GM12878 (cell line): Measurements from ENCODE around the gene CYP2A6. TPM values are rescaled to one million over a fixed set of nuclear protein-coding genes. Genes with fewer than 3 reads are reported as not detected.
"Not testable (repeated sequence)": the region's sequence is repeated elsewhere in the genome, so short reads cannot be mapped to it uniquely, and the experiment has no call there.

Source experiments
- ATAC-seq: fragments of 200-7000 bp; cut with Tn5 transposase; 3 replicates; pipeline ENCODE4 v1.9.1; 2020; ENCODE audit warnings: mild to moderate bottlenecking, moderate library complexity
- BruUV-seq: library from RNA; stranded (reverse); fragments of 400-500 nt; replicated peaks from 2 replicates; lab custom pipeline; 2021; lab: Mats Ljungman, UMichigan
- CTCF ChIA-PET: fragments of 300-600 bp; sonication (Branson Sonifier 250); formaldehyde crosslinking; extraction: SDS; loops from one replicate; lab custom pipeline; 2021; ENCODE audit warnings: inconsistent platforms; lab: Yijun Ruan, JAX
- POLR2A ChIA-PET: fragments of 350-600 bp; formaldehyde crosslinking; extraction: SDS; loops from one replicate; lab custom pipeline; 2021; ENCODE audit warnings: inconsistent platforms; lab: Charles Lee
- RAD21 ChIA-PET: fragments of 300-600 bp; sonication (Branson Sonifier 250); formaldehyde crosslinking; loops from one replicate; lab custom pipeline; 2023; ENCODE audit warnings: antibody characterized with exemption; ENCODE audit not compliant: unreplicated experiment; lab: Charles Lee
- SMC1A ChIA-PET: fragments of 300-600 bp; sonication (Branson Sonifier 250); formaldehyde crosslinking; loops from one replicate; lab custom pipeline; 2023; ENCODE audit not compliant: unreplicated experiment, uncharacterized antibody; lab: Charles Lee
- DNase-seq: peaks from one replicate; pipeline ENCODE4 v3.0.0-alpha.2; 2011; ENCODE audit warnings: low read depth, low spot score
- FAIRE-seq: peaks from 3 replicates; lab custom pipeline; 2011; peaks lifted over from hg19 to GRCh38; lab: Jason Lieb, UNC
- H2AFZ ChIP-seq: 2 replicates; pipeline ENCODE4 v1.6.0; 2011; ENCODE audit warnings: low read depth, low read length, control low read depth; ENCODE audit not compliant: control insufficient read depth
- H3K27ac ChIP-seq: 2 replicates; pipeline ENCODE4 v1.5.1; 2011; ENCODE audit warnings: control low read depth; ENCODE audit not compliant: control insufficient read depth, insufficient read depth
- H3K27me3 ChIP-seq, 2 experiments: replicated peaks in 1 of 2; 2 replicates each; pipeline versions ENCODE4 v1.6.0 to v1.6.1; 2011; ENCODE audit warnings: low read length in 1 of 2; ENCODE audit not compliant: control insufficient read depth in 2 of 2, insufficient read depth in 2 of 2
- H3K36me3 ChIP-seq, 2 experiments: 2 replicates each; pipeline ENCODE4 v1.5.1; 2011; ENCODE audit warnings: low read length in 1 of 2; ENCODE audit not compliant: control insufficient read depth in 2 of 2, insufficient read depth in 2 of 2
- H3K4me1 ChIP-seq: 2 replicates; pipeline ENCODE4 v1.6.1; 2011; ENCODE audit warnings: mild to moderate bottlenecking, low read length, moderate library complexity, mixed read lengths; ENCODE audit not compliant: control insufficient read depth, insufficient read depth
- H3K4me2 ChIP-seq: 2 replicates; pipeline ENCODE4 v1.6.0; 2011; ENCODE audit warnings: control low read depth; ENCODE audit not compliant: control insufficient read depth, insufficient read depth
- H3K4me3 ChIP-seq: fragments of 200-600 bp; sonication (generic); 2 replicates; pipeline ENCODE4 v1.5.1; 2016
- H3K79me2 ChIP-seq: 2 replicates; pipeline ENCODE4 v1.6.0; 2011; ENCODE audit warnings: low read length; ENCODE audit not compliant: control insufficient read depth, insufficient read depth
- H3K9ac ChIP-seq: 2 replicates; pipeline ENCODE4 v1.8.0; 2011; ENCODE audit warnings: low read length, control low read depth, mixed read lengths; ENCODE audit not compliant: control insufficient read depth, insufficient read depth
- H3K9me3 ChIP-seq: replicated peaks from 3 replicates; pipeline ENCODE4 v1.5.1; 2011; ENCODE audit warnings: mild to moderate bottlenecking, low read length; ENCODE audit not compliant: control insufficient read depth, insufficient read depth
- H4K20me1 ChIP-seq: 2 replicates; pipeline ENCODE4 v1.6.0; 2011; ENCODE audit not compliant: control insufficient read depth, insufficient read depth
- FOXM1 ChIP-seq: IDR thresholded peaks from 2 replicates; pipeline ENCODE4 v1.6.1; 2012; ENCODE audit warnings: low read depth, mild to moderate bottlenecking, inconsistent platforms, low read length, moderate library complexity
- HDAC2 ChIP-seq: fragments of 200-600 bp; sonication (generic); IDR thresholded peaks from 2 replicates; pipeline ENCODE4 v1.6.1; 2017
- LARP7 ChIP-seq: fragments of 450-650 bp; IDR thresholded peaks from 2 replicates; pipeline ENCODE4 v1.6.1; 2017; ENCODE audit warnings: mild to moderate bottlenecking
- MEF2A ChIP-seq: IDR thresholded peaks from 2 replicates; pipeline ENCODE4 v1.6.1; 2011; ENCODE audit warnings: low read depth, mild to moderate bottlenecking, low read length, moderate library complexity; ENCODE audit not compliant: insufficient read depth
- RBBP5 ChIP-seq: fragments of 200-600 bp; sonication (generic); conservative IDR thresholded peaks from 2 replicates; pipeline ENCODE4 v1.6.1; 2016
- ZNF384 ChIP-seq: IDR thresholded peaks from 2 replicates; pipeline ENCODE4 v1.6.1; 2012; ENCODE audit warnings: low read depth, mild to moderate bottlenecking, low read length, improper control_type of control experiment, borderline replicate concordance
- ZZZ3 ChIP-seq: IDR thresholded peaks from 2 replicates; pipeline ENCODE4 v1.6.1; 2011; ENCODE audit warnings: low read depth; ENCODE audit not compliant: control insufficient read depth, insufficient read length
- WGBS: methylation state at CpG from one replicate; pipeline ENCODE4 v1.1.6; 2016; ENCODE audit warnings: low lambda C conversion rate; ENCODE audit not compliant: insufficient replicate concordance, insufficient coverage; ENCODE audit errors: missing lambda C conversion rate; 5-methylcytosine and 5-hydroxymethylcytosine counted together
- in situ Hi-C: fragments of 300-500 bp; cut with MboI; formaldehyde crosslinking; loops from 9 replicates; pipeline ENCODE4 v1.14.3; 2018; ENCODE audit warnings: mixed read lengths
- intact Hi-C: fragments of 100-400 bp; cut with micrococcal nuclease; formaldehyde crosslinking; loops from one replicate; pipeline ENCODE4 v1.14.2; 2022; ENCODE audit not compliant: unreplicated experiment
- polyA plus RNA-seq, 11 experiments: library from polyadenylated mRNA; depleted of rRNA in 4 of 11; unstranded in 6 of 11; stranded (reverse) in 5 of 11; fragments of >200 nt; fragmentation: Nextera tagmentation in 4 of 11; fragmentation: Illumina TruSeq in 1 of 11; extraction: Ambion mirVana in 4 of 11; extraction: Trizol in 1 of 11; gene quantifications; 1 replicate in 1 of 11; 2 replicates in 10 of 11; pipeline versions ENCODE4 v1.2.1 to v1.2.3, GENCODE V29; 2011 to 2016; ENCODE audit warnings: inconsistent platforms in 2 of 11, missing spikeins in 2 of 11, low read depth in 1 of 11
- total RNA-seq, 4 experiments: library from RNA; depleted of rRNA in 3 of 4; stranded (reverse); fragments of >200 nt in 3 of 4; fragmentation: Illumina TruSeq in 1 of 4; extraction: Trizol in 1 of 4; gene quantifications; 2 replicates each; pipeline versions ENCODE4 v1.2.1 to v1.2.3, GENCODE V29; 2013 to 2021
- TF ChIP-seq, protein P1 (sequence below): fragments of 150-350 bp; IDR thresholded peaks from 2 replicates; pipeline ENCODE4 v1.6.1; 2014; ENCODE audit warnings: mild to moderate bottlenecking, low read depth, low read length
- TF ChIP-seq, protein P2 (sequence below): fragments of 450-650 bp; IDR thresholded peaks from 2 replicates; pipeline ENCODE4 v1.6.1; 2016; ENCODE audit warnings: mild to moderate bottlenecking
- TF ChIP-seq, protein P3 (sequence below): IDR thresholded peaks from 2 replicates; pipeline ENCODE4 v1.6.1; 2012; ENCODE audit warnings: low read length, inconsistent platforms
- TF ChIP-seq, protein P4 (sequence below): IDR thresholded peaks from 2 replicates; pipeline ENCODE4 v1.6.1; 2012; ENCODE audit warnings: low read depth, low read length, improper control_type of control experiment

CYP2A6 gene
- total and polyA plus RNA-seq, 10 of the 15 experiments (the other 5 are each of a cell fraction or from before 2014, with no cell fraction given): 0.97 TPM; not detected in 9

DNA sequence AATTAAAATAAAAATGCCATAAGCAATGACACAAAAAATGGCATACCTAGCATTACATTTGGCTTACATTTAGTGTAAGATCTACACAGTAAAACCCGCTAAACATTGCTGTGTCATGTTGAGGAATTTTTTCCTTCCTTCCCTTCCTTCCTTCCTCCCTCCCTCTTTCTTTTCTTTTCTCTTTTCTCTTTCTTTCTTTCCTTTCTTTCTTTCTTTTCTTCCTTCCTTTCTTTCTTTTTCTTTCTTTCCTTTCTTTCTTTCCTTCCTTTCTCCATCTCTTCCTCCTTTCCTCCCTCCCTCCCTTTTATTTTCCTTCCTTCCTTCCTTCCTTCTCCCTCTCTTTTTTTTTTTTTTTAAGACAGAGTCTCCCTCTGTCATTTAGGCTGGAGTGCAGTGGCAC lies 11.8 kb downstream of the CYP2A6 start:
- ATAC-seq, POLR2A ChIA-PET, H3K9ac ChIP-seq, in situ Hi-C loops, FAIRE-seq, SMC1A ChIA-PET, H3K36me3 ChIP-seq, H4K20me1 ChIP-seq, RAD21 ChIA-PET, H3K27me3 ChIP-seq, DNase-seq, H3K4me1 ChIP-seq, intact Hi-C loops, H3K79me2 ChIP-seq, H3K4me3 ChIP-seq, H3K9me3 ChIP-seq, H3K27ac ChIP-seq, H3K4me2 ChIP-seq, BruUV-seq, H2AFZ ChIP-seq: not testable (repeated sequence)
- WGBS: 75% methylated on average over 1 of the region's 1 CpG
- CTCF ChIA-PET: interaction anchor here (1.5 kb wide), 1 partner anchor 175 kb away, joined by 3 read pairs; no protein-coding TSS in a partner anchor

DNA sequence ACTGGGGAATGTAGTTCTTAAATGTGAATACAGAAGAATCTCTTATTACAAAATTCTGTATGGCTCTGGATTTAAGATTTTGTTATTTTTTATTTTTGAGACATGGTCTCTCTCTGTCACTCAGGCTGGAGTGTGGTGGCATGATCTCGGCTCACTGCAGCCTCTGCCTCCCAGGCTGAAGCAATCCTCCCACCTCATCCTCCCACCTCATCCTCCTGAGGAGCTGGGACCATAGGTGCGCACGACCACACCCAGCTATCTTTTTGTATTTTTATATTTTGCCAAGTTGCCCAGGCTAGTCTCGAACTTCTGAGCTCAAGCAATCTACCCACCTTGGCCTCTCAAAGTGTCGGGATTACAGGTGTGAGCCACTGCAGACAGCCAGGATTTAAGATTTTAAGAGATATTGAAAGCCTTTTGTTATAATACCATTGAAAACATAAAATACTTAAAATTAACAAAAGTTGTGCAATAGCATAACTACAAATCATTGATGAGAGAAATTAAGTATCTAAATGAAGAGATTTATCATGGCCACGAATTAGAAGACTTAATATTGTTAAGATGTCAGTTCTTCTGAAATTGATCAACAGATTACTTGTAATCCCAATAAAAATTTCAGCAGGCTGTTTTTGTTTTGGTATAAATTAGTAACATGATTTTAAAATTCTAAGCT lies 13.4 kb downstream of the CYP2A6 start:
- no peak overlapping the region for H3K4me3 ChIP-seq
- 28% methylated on average over 6 of the region's 6 CpGs for WGBS
- H3K9ac ChIP-seq: no peak overlapping the region
- no TSS peak for BruUV-seq
- H3K4me2 ChIP-seq: no peak overlapping the region
- H3K79me2 ChIP-seq: no peaks in the 10 kb centered on the region
- no peak overlapping the region for H3K27ac ChIP-seq
- no peak for DNase-seq
- no peaks in the 10 kb centered on the region for H3K27me3 ChIP-seq
- FAIRE-seq: no peak
- RAD21 ChIA-PET: no interaction called here
- no peaks in the 10 kb centered on the region for H3K36me3 ChIP-seq
- CTCF ChIA-PET: interaction anchor here (1.5 kb wide), 1 partner anchor 174 kb away, joined by 3 read pairs; no protein-coding TSS in a partner anchor
- ATAC-seq: no peak
- H4K20me1 ChIP-seq: no peaks in the 10 kb centered on the region
- no peak overlapping the region for H2AFZ ChIP-seq
- SMC1A ChIA-PET: no interaction called here
- H3K9me3 ChIP-seq: no peaks in the 10 kb centered on the region
- POLR2A ChIA-PET: no interaction called here
- no peaks in the 10 kb centered on the region for H3K4me1 ChIP-seq
- intact Hi-C loops: no loop called here
- in situ Hi-C loops: no loop called here
- TF ChIP-seq, protein P1, sequence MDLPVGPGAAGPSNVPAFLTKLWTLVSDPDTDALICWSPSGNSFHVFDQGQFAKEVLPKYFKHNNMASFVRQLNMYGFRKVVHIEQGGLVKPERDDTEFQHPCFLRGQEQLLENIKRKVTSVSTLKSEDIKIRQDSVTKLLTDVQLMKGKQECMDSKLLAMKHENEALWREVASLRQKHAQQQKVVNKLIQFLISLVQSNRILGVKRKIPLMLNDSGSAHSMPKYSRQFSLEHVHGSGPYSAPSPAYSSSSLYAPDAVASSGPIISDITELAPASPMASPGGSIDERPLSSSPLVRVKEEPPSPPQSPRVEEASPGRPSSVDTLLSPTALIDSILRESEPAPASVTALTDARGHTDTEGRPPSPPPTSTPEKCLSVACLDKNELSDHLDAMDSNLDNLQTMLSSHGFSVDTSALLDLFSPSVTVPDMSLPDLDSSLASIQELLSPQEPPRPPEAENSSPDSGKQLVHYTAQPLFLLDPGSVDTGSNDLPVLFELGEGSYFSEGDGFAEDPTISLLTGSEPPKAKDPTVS: no peak
- TF ChIP-seq FOXM1: no peak
- TF ChIP-seq, protein P2, sequence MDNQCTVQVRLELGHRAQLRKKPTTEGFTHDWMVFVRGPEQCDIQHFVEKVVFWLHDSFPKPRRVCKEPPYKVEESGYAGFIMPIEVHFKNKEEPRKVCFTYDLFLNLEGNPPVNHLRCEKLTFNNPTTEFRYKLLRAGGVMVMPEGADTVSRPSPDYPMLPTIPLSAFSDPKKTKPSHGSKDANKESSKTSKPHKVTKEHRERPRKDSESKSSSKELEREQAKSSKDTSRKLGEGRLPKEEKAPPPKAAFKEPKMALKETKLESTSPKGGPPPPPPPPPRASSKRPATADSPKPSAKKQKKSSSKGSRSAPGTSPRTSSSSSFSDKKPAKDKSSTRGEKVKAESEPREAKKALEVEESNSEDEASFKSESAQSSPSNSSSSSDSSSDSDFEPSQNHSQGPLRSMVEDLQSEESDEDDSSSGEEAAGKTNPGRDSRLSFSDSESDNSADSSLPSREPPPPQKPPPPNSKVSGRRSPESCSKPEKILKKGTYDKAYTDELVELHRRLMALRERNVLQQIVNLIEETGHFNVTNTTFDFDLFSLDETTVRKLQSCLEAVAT: no peak
- TF ChIP-seq ZZZ3: no peak
- TF ChIP-seq LARP7: no peak
- TF ChIP-seq HDAC2: no peak
- TF ChIP-seq RBBP5: no peak
- TF ChIP-seq, protein P3, sequence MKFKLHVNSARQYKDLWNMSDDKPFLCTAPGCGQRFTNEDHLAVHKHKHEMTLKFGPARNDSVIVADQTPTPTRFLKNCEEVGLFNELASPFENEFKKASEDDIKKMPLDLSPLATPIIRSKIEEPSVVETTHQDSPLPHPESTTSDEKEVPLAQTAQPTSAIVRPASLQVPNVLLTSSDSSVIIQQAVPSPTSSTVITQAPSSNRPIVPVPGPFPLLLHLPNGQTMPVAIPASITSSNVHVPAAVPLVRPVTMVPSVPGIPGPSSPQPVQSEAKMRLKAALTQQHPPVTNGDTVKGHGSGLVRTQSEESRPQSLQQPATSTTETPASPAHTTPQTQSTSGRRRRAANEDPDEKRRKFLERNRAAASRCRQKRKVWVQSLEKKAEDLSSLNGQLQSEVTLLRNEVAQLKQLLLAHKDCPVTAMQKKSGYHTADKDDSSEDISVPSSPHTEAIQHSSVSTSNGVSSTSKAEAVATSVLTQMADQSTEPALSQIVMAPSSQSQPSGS: no peak
- TF ChIP-seq MEF2A: no peak
- no peak for TF ChIP-seq ZNF384
- TF ChIP-seq, protein P4, sequence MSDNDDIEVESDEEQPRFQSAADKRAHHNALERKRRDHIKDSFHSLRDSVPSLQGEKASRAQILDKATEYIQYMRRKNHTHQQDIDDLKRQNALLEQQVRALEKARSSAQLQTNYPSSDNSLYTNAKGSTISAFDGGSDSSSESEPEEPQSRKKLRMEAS: no peak
